Mucosa of stomach (tissue), 1 donor: ENCODE data around the gene C17orf50.
A peak's percentile ranks its signal among the peaks of the same experiment; 100 is the strongest.

Experiments used
- H3K27me3 ChIP-seq: one replicate; pipeline ENCODE4 v1.7.0; 2013; ENCODE audit warnings: mild to moderate bottlenecking, low read length; ENCODE audit not compliant: control insufficient read depth, insufficient read depth
- H3K36me3 ChIP-seq: one replicate; pipeline ENCODE4 v1.7.0; 2013; ENCODE audit warnings: low read length; ENCODE audit not compliant: control insufficient read depth, insufficient read depth
- H3K4me1 ChIP-seq: one replicate; pipeline ENCODE4 v1.7.0; 2013; ENCODE audit warnings: mild to moderate bottlenecking, low read length; ENCODE audit not compliant: control insufficient read depth, insufficient read depth
- H3K4me3 ChIP-seq: one replicate; pipeline ENCODE4 v1.7.0; 2013; ENCODE audit warnings: low read length
- H3K9ac ChIP-seq: one replicate; pipeline ENCODE4 v1.7.0; 2013; ENCODE audit warnings: mild to moderate bottlenecking, low read length, moderate library complexity
- H3K9me3 ChIP-seq: one replicate; pipeline ENCODE4 v1.7.0; 2013; ENCODE audit warnings: mild to moderate bottlenecking, low read length, moderate library complexity; ENCODE audit not compliant: control insufficient read depth
- donor health status: Pancreatic carcinoma.

The C17orf50 gene

GRCh38 chr17:35765086-35765710, 4.5 kb downstream of the C17orf50 start:
- peak overlapping the region; percentile 43 for H3K9ac ChIP-seq
- no peak overlapping the region for H3K4me3 ChIP-seq
- H3K4me1 ChIP-seq = peaks cover 19% of the 10 kb centered on the region
- no peaks in the 10 kb centered on the region for H3K27me3 ChIP-seq
- H3K36me3 ChIP-seq = no peaks in the 10 kb centered on the region
- no peaks in the 10 kb centered on the region for H3K9me3 ChIP-seq

GRCh38 chr17:35765756-35766488, 5.2 kb downstream of the C17orf50 start:
- no peak overlapping the region for H3K9ac ChIP-seq
- no peak overlapping the region for H3K4me3 ChIP-seq
- H3K4me1 ChIP-seq = peaks cover 19% of the 10 kb centered on the region
- no peaks in the 10 kb centered on the region for H3K27me3 ChIP-seq
- no peaks in the 10 kb centered on the region for H3K36me3 ChIP-seq
- no peaks in the 10 kb centered on the region for H3K9me3 ChIP-seq

- Histone ChIP-seq H3K9ac (no peak overlapping the region), H3K4me1 (peaks cover 19% of the 10 kb centered on the region), H3K27me3 (no peaks in the 10 kb centered on the region), H3K4me3 (no peak overlapping the region), H3K9me3 (no peaks in the 10 kb centered on the region), H3K36me3 (no peaks in the 10 kb centered on the region)
Observed at GRCh38 chr17:35766489-35766877, 5.8 kb downstream of the C17orf50 start.

GRCh38 chr17:35766903-35767510, 6.3 kb downstream of the C17orf50 start:
- Histone ChIP-seq H3K4me1 (peaks cover 19% of the 10 kb centered on the region), H3K9me3 (no peaks in the 10 kb centered on the region), H3K9ac (no peak overlapping the region), H3K36me3 (no peaks in the 10 kb centered on the region), H3K4me3 (no peak overlapping the region), H3K27me3 (no peaks in the 10 kb centered on the region)

GRCh38 chr17:35768797-35769196, 8.1 kb downstream of the C17orf50 start:
- Histone ChIP-seq H3K4me1 (peaks cover 20% of the 10 kb centered on the region), H3K4me3 (no peak overlapping the region), H3K27me3 (no peaks in the 10 kb centered on the region), H3K36me3 (no peaks in the 10 kb centered on the region), H3K9me3 (no peaks in the 10 kb centered on the region), H3K9ac (no peak overlapping the region)

- peaks cover 22% of the 10 kb centered on the region for H3K4me1 ChIP-seq
- no peaks in the 10 kb centered on the region for H3K36me3 ChIP-seq
- H3K27me3 ChIP-seq = no peaks in the 10 kb centered on the region
- H3K4me3 ChIP-seq = no peak overlapping the region
- no peak overlapping the region for H3K9ac ChIP-seq
- no peaks in the 10 kb centered on the region for H3K9me3 ChIP-seq
Observed at GRCh38 chr17:35769895-35770486, 9.3 kb downstream of the C17orf50 start.

- no peak overlapping the region for H3K4me3 ChIP-seq
- H3K36me3 ChIP-seq = no peaks in the 10 kb centered on the region
- no peak overlapping the region for H3K9ac ChIP-seq
- H3K27me3 ChIP-seq = no peaks in the 10 kb centered on the region
- peaks cover 42% of the 10 kb centered on the region for H3K4me1 ChIP-seq
- H3K9me3 ChIP-seq = no peaks in the 10 kb centered on the region
Observed at GRCh38 chr17:35773129-35773528, 12.4 kb downstream of the C17orf50 start.

- Histone ChIP-seq H3K9ac (no peak overlapping the region), H3K27me3 (no peaks in the 10 kb centered on the region), H3K36me3 (no peaks in the 10 kb centered on the region), H3K4me3 (no peak overlapping the region), H3K4me1 (peaks cover 42% of the 10 kb centered on the region), H3K9me3 (no peaks in the 10 kb centered on the region)
Observed at GRCh38 chr17:35773679-35774425, 13.2 kb downstream of the C17orf50 start.

- H3K4me1 ChIP-seq = peaks cover 39% of the 10 kb centered on the region
- H3K9ac ChIP-seq = peak overlapping the region; percentile 27
- H3K36me3 ChIP-seq = peaks cover 6% of the 10 kb centered on the region
- no peak overlapping the region for H3K4me3 ChIP-seq
- H3K27me3 ChIP-seq = no peaks in the 10 kb centered on the region
- no peaks in the 10 kb centered on the region for H3K9me3 ChIP-seq
Observed at GRCh38 chr17:35774499-35774898, 13.8 kb downstream of the C17orf50 start.

- no peaks in the 10 kb centered on the region for H3K27me3 ChIP-seq
- H3K4me3 ChIP-seq = no peak overlapping the region
- H3K9ac ChIP-seq = peak overlapping the region; percentile 27
- peaks cover 6% of the 10 kb centered on the region for H3K36me3 ChIP-seq
- H3K4me1 ChIP-seq = peaks cover 39% of the 10 kb centered on the region
- no peaks in the 10 kb centered on the region for H3K9me3 ChIP-seq
Observed at GRCh38 chr17:35775039-35775438, 14.4 kb downstream of the C17orf50 start.

- peaks cover 39% of the 10 kb centered on the region for H3K4me1 ChIP-seq
- no peaks in the 10 kb centered on the region for H3K9me3 ChIP-seq
- H3K27me3 ChIP-seq = no peaks in the 10 kb centered on the region
- peak overlapping the region; percentile 27 for H3K9ac ChIP-seq
- peaks cover 6% of the 10 kb centered on the region for H3K36me3 ChIP-seq
- H3K4me3 ChIP-seq = no peak overlapping the region
Observed at GRCh38 chr17:35775583-35775982, 14.9 kb downstream of the C17orf50 start.
